ENCODE data around the gene LRFN2.

GRCh38 chr6:40588480-40588879 lies 1.3 kb upstream of the LRFN2 start:
- TF ChIP-seq, protein P1, sequence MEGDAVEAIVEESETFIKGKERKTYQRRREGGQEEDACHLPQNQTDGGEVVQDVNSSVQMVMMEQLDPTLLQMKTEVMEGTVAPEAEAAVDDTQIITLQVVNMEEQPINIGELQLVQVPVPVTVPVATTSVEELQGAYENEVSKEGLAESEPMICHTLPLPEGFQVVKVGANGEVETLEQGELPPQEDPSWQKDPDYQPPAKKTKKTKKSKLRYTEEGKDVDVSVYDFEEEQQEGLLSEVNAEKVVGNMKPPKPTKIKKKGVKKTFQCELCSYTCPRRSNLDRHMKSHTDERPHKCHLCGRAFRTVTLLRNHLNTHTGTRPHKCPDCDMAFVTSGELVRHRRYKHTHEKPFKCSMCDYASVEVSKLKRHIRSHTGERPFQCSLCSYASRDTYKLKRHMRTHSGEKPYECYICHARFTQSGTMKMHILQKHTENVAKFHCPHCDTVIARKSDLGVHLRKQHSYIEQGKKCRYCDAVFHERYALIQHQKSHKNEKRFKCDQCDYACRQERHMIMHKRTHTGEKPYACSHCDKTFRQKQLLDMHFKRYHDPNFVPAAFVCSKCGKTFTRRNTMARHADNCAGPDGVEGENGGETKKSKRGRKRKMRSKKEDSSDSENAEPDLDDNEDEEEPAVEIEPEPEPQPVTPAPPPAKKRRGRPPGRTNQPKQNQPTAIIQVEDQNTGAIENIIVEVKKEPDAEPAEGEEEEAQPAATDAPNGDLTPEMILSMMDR (IDR thresholded peaks at IDR 0.05; ENCODE audit: poor library complexity, severe bottlenecking), result no peak
- TF ChIP-seq EZH2 (IDR thresholded peaks at IDR 0.05; ENCODE audit: borderline replicate concordance, insufficient read depth, low read length, poor library complexity, severe bottlenecking) (no peak), TAF1 (IDR thresholded peaks at IDR 0.05; ENCODE audit: low read depth) (no peak)

Measured in neural cell (in vitro differentiated cells).